ENCODE data around the gene ACOT11. TPM values are rescaled to one million over a fixed set of nuclear protein-coding genes. Genes with fewer than 3 reads are reported as not detected.

ACOT11 gene
- total and polyA plus RNA-seq, 9 of the 15 experiments (the other 6 are each of a cell fraction or from before 2014, with no cell fraction given), result 0.04 to 1.2 (median 0.64) TPM; not detected in 2

DNA sequence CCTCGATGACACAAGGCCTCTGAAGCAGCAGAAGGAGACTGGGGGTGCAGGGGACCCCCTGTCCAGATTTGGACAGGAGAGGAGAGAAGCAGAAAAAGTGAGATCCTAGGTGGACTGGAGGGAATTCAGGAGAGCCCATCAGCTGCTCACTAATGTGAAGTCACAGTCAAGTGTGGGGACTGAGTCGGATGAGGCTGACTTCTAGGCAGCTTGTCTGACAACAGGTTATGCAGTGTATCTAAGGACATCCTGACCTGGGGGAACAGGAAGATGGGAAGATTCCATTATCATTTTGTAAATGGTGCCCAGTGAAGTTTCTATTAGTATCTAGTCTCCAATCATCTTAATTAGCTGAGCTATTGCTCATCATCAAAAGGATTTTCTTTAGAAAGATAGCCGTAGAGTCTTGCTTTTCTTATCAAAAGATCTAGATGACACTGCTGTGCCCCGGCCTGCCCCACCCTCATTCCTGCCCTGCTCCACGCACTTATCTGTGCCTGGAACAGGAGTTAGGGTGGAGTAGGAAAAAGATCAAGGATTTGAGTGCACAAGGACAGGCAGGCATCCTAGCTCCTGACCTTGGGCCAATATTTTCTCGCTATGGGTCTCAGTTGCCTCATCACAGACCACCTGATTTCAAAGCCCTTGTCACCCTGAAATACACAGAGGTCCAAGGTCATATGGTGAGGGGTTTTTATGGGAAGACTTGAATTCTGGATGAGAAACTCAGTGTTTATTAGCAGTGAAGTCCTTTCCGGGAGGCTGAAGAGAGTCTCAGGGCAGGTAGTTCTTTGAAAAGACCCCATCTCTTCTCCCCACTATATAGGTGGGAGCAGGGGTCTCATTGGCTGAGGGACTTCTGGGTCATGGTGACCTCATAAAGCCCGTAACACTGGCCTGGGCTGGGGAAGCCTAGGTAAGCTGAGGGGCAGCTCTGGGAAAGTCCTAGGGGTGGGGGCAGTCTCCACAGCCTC is 93.1 kb downstream of the ACOT11 start, which contains the start of gene MROH7:
Gene MROH7, plus strand, starts transcription at position 924 of the 974 bp plus-strand sequence. CDS start 11,141 bp downstream, outside the sequence.
- H3K27ac ChIP-seq (ENCODE audit: extremely low read depth, low read depth, low read length), result no peak within 1 kb of the TSS
- POLR2A ChIA-PET, result interaction anchor here (1.3 kb wide), 1 partner anchor 9 kb away, joined by 3 read pairs; no protein-coding TSS in a partner anchor
- no peaks in the 10 kb centered on the region for H3K79me2 ChIP-seq (ENCODE audit: control insufficient read depth, insufficient read depth, low read length)
- H3K9ac ChIP-seq (ENCODE audit: insufficient read depth in 1 of 2, low read depth in 2 of 2, low read length in 2 of 2), result no peak within 1 kb of the TSS; a peak in 1 of 4 replicates
- H3K9me3 ChIP-seq (replicated peaks; ENCODE audit: control insufficient read depth, insufficient read depth, low read depth, low read length), result no peaks in the 10 kb centered on the region; the same call in 1 of the 2 replicates
- peaks cover 5 to 15% of the 10 kb centered on the region in 2 experiments for H3K4me1 ChIP-seq (replicated peaks in 1 of 2; ENCODE audit: control insufficient read depth in 2 of 2, insufficient read depth in 2 of 2, low read length in 2 of 2)
- no peak within 1 kb of the TSS; the same call in 1 of the 2 replicates for H3K4me2 ChIP-seq (ENCODE audit: insufficient read depth, low read length)
- CTCF ChIA-PET (ENCODE audit: low intra/inter-chr PET ratio), result interaction anchor here (0.6 kb wide), 1 partner anchor 727 kb away, joined by 3 read pairs; no protein-coding TSS in a partner anchor
- H3K9me1 ChIP-seq (ENCODE audit: control insufficient read depth, insufficient read depth, low read length), result no peaks in the 10 kb centered on the region
- intact Hi-C loops (cut with micrococcal nuclease) (no loop called here), in situ Hi-C loops (cut with MboI) (no loop called here)
- no peak for FAIRE-seq
- no peak for TF ChIP-seq ZNF274 (IDR thresholded peaks at IDR 0.05; ENCODE audit: borderline replicate concordance, low read depth, low read length)
- TF ChIP-seq, protein P1, sequence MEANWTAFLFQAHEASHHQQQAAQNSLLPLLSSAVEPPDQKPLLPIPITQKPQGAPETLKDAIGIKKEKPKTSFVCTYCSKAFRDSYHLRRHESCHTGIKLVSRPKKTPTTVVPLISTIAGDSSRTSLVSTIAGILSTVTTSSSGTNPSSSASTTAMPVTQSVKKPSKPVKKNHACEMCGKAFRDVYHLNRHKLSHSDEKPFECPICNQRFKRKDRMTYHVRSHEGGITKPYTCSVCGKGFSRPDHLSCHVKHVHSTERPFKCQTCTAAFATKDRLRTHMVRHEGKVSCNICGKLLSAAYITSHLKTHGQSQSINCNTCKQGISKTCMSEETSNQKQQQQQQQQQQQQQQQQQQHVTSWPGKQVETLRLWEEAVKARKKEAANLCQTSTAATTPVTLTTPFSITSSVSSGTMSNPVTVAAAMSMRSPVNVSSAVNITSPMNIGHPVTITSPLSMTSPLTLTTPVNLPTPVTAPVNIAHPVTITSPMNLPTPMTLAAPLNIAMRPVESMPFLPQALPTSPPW (CRISPR knock-in tag; IDR thresholded peaks at IDR 0.05), result peak; percentile 58; the same call in 1 of the 2 replicates
- TF ChIP-seq GATA2 (CRISPR knock-in tag; IDR thresholded peaks at IDR 0.05), result peak; percentile 40; the same call in 1 of the 2 replicates
- TF ChIP-seq CTBP1 (IDR thresholded peaks at IDR 0.05; ENCODE audit: borderline replicate concordance), result peak; percentile 50; the same call in 1 of the 2 replicates
- no peaks in the 10 kb centered on the region for H4K20me1 ChIP-seq (replicated peaks; ENCODE audit: control insufficient read depth, insufficient read depth, low read length)
- ATAC-seq, result no peak
- no peak within 1 kb of the TSS for H3K4me3 ChIP-seq
- BruUV-seq (replicated peaks), result no TSS peak
- peaks cover 0 to 5% of the 10 kb centered on the region in 2 experiments; a peak in 1 of 5 replicates for H3K27me3 ChIP-seq (ENCODE audit: control insufficient read depth in 2 of 2, insufficient read depth in 2 of 2, low read length in 2 of 2)
- DNase-seq (ENCODE audit: extremely low read depth in 1 of 4, low spot score in 3 of 4), result peak in 2 of 4 experiments; percentile 5 to 36
- no peak within 1 kb of the TSS for H2AFZ ChIP-seq (ENCODE audit: low read depth, low read length)
- H3K36me3 ChIP-seq (ENCODE audit: control insufficient read depth, insufficient read depth, low read length), result no peaks in the 10 kb centered on the region
- WGBS (ENCODE audit: insufficient coverage, low coverage, missing lambda C conversion rate), result 10% methylated on average over 8 of the region's 8 CpGs
